CD4-positive, alpha-beta T cell treated with Interleukin-15 for 1 hour (primary cell): ENCODE measurements around the gene TREML4.
"Not testable (repeated sequence)": the region's sequence is repeated elsewhere in the genome, so short reads cannot be mapped to it uniquely, and the experiment has no call there.

Experiments used
- DNase-seq: peaks from one replicate; pipeline ENCODE4 v3.0.0-alpha.2; 2020

TREML4 gene

GRCh38 chr6:41228096-41228495, at the start of gene TREML4:
TREML4 (plus strand) TSS chr6:41228349; CDS start chr6:41228428, 79 bp downstream.
- DNase-seq: no peak

GRCh38 chr6:41179163-41179562, 49.0 kb upstream of the TREML4 start:
- DNase-seq: no peak

GRCh38 chr6:41181566-41181965, 46.6 kb upstream of the TREML4 start:
- DNase-seq: no peak

DNA sequence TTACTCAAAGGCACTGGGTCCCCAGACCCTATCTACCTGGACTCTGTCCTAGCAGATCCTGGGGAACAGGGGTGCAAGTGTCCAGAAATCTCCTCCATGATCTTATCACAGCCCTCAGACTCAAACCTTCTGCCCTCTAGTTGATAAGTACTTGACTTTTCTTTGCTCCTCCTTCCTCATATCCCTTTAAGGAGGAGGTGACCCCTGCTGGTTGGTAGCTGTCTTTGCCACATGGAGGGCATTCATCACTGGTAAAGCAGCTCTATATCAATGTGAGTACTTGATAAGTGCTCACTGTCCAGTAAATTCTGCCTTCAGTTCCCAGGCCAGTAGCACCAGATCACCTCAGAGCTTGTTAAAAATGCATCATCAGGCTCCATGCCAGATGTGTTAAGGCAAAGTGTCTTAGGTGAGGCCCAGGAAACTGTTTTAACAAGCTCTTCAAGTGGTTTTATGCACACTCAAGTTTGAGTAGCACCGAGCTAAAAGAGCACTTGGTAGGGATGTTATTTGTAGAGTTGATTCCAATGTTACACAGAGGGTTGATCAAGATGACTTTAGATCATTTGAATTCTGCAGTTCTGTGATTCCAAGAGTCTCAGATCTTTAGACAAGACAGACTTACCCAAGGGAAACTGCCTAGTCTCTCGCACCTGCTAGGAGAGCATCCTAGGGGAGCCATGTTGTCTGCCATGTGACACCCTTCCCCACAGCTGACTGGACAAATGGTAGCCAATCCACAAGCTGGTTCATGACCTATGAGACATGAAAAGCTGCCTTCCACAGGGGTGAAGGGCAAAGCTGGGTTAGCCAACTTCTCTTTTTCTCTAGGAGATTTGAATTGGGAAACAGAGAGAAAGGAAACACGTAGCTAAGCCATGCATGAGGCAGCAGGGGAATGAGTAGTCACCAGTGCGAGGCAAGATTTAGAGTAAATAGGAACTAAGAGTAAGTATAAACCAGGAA, 45.8 kb upstream of the TREML4 start:
- DNase-seq: peak; percentile 71

GRCh38 chr6:41184761-41185160, 43.4 kb upstream of the TREML4 start:
- DNase-seq: no peak

GRCh38 chr6:41186031-41186562, 42.1 kb upstream of the TREML4 start:
- DNase-seq: no peak

DNA sequence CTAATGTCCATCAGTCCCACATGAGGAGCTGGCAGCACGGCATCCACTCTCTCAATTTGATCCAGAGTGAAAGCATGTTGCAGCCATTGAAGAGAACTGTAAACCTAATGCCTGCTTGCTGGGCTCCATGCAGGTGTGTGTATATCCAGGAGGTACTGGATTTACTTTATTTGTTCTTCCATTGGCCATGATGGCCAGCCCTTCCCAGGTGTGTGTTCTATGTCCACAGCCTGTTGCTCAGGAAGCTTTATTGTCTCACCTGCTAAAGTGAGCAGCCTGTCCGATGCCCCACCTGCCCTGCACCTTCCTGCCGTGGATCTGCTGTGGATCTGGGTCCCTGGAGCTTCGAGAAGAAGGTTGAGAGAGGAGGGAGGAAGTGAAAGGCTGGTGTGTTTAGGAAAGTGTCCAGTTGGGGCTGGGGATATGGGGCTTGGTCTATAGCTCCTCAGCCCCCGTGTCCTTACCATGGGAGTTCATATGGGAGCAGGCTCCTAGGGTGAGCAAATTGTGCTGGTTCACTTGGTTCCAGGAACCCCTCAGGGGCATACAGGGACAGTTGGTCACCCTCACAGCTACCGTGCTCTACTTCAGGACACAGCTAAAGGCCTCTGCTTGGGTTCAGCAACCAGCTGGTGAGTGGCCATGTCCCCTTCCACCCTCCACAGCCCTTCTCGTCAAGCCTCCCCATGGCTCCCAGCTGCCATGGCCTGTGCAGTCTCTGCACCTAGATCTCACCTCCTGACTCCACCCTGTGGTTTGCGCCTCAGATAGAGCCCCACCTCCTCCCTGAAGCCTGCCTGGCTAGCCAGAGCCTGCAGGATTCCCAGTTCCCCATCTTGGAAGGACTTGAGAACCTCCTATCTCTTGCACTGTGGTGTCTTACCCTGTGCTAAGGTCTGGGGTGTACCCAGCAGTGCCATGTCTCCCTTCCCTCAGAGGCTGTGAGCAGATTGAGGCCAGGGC, 39.9 kb upstream of the TREML4 start:
- no peak for DNase-seq

DNA sequence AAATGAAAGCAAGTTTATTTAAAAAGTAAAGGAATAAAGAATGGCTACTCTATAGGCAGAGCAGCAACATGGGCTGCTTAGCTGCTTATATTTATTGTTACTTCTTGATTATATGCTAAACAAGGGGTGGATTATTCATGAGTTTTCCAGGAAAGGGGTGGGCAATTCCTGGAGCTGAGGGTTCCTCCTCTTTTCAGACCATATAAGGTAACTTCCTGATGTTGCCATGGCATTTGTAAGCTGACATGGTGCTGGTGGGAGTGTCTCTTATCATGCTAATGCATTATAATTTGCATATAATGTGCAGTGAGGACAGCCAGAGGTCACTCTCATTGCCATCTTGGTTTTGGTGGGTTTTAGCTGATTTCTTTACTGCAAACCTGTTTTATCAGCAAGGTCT, 39.1 kb upstream of the TREML4 start:
- DNase-seq: not testable (repeated sequence)

DNA sequence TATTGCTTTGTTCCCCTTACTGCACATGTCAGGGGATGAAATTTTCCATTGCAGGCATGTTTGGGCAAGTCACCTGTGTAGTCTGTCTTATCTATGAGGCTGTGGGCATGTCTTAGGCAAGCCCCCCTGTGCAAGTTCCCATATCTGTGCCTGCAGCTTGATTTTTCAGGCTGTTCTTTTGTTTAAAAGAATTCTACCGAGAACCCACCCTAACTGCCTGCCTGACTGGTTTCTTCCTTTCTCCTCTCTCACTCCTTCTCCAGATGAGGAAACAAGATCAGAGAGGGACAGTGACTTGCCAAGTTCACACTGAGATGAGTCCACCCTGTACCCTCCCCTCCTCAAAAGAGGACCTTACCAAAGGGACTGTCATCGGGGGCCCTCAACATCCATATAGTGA, 38.2 kb upstream of the TREML4 start:
- DNase-seq: no peak

GRCh38 chr6:41190791-41191190, 37.4 kb upstream of the TREML4 start:
- DNase-seq: no peak

DNA sequence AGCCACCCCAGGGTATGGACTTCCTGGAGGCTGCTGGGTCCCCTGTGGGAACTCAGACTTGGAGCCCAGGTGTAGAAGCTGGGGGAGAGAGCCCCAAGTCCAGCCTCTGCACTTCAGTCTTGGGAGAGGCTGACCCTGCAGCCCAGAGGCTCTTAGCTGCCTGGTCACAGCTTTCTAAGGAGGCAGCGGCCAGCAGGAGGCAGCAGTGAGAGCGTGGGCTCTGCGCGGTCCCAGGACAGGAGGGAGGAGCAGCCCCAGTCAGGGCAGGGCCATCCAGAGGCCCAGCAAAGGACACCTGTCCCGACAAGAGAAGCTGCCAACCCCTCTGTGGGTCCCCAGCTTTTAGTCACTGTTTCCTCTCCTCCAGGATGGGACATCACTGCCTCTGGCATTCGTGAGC, 36.6 kb upstream of the TREML4 start:
- DNase-seq: no peak

GRCh38 chr6:41193171-41193734, 34.9 kb upstream of the TREML4 start:
- no peak for DNase-seq

DNA sequence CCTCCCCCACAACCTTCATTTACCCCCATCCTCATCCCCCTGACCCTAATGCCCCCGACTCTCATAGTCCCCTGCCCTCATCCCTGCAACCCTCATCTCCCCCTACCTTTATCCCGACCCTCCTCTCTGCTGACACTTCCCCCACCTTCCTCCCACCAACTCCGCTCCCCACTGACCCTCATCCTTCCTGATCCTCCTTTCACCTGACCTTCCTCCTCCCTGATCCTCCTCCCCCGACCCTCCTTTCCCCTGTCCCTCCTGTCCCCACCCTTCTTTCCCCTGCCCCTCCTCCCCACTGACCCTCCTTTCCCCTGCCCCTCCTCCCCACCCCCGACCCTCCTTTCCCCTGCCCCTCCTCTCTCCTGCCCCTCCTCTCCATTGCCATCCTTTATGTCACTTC, 34.3 kb upstream of the TREML4 start:
- no peak for DNase-seq

DNA sequence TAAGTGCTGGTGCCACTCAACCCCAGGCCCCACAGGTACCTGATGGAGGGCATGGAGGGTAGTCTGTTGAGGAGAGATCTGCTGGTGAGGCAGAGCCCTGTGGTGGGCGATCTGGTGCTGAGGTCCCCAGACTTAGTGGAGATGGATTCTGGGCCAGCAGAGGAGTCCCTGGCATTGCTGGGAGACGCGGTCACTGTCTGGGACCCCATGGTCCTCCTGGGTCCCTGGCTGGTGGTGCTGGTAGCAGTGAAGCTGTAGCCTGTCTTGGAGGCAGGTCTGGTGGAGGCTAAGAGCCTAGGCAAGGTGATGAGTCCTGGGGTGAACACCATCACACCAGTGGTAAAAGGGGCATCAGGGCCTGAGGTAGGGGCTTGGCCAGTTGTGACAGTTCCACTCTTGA, 33.8 kb upstream of the TREML4 start:
- no peak for DNase-seq

DNA sequence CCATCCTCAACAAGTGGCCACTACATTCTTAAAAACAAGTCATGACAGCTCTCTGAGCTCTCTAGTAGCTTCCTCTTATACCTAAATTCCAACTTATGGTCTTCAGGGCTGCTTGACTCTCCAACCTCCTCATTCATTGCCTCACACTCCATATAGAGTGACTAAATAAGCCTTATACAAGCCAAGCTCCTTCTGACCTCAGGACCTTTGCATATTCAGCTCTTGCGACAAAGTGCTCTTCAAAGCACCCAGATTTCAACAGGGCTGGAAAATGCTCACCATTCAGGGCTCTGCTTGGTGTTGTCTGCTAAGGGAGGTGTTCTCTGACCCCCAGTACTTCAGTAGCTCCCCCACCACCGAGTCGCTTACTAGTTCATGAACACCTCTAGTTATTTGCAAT, 30.9 kb upstream of the TREML4 start:
- no peak for DNase-seq

GRCh38 chr6:41199552-41200246, 28.4 kb upstream of the TREML4 start:
- DNase-seq: peak; percentile 46

GRCh38 chr6:41200296-41200900, 27.8 kb upstream of the TREML4 start:
- peak; percentile 85 for DNase-seq

DNA sequence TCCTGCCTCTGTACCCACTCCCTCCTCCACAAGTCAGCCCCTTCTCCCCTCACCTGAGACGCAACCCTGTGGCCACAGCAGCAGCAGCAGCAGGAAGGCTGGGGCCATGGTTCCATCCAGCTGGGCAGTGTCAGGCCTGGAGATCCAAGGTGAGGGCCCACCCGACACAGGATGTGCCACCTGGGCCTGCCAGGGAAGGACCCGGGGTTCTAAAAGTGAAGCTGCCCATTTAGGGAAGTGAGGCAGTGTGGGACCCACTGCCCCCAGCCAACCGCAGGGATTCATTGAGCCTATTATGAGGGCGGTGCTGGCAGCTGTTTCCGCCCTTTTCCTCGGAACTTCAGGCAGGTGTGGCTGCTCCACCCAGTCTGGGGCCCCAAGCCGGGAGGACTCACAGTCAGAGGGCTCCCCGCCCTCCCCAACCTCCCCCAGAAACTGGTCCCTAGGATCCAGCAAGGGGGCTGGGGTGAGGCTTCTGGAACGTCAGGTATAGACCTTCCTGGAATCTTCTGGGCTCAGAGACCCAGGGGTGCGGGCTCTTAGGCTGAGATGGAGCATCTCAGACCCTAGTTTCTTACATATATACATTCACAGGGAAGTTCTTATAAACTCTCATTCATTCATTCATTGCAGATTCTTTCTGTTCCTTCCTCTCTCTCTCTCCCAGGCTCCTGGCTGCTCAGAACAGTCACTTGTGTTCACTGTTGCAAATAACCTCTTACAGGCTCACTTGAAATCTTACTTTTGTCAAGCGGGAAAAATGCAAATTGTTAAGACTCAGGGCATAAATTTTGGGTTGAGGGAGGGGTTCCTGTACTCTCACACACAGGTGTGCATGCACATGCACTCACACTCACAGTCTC, 27.0 kb upstream of the TREML4 start, which contains the start of gene TREML2:
TREML2 (minus strand) TSS at position 249 of the 863 bp plus-strand sequence; CDS start at position 108, 141 bp downstream.
- DNase-seq: peak; percentile 60

GRCh38 chr6:41201764-41202173, 26.4 kb upstream of the TREML4 start:
- peak; percentile 46 for DNase-seq

- DNase-seq: no peak
These were observed 24.0 kb upstream of the TREML4 start for GRCh38 chr6:41204156-41204555.
